Ectodermal cell (in vitro differentiated cells): ENCODE results near the gene SLC6A16.
"Not testable (repeated sequence)": the region's sequence is repeated elsewhere in the genome, so short reads cannot be mapped to it uniquely, and the experiment has no call there.

Source experiments
- H3K27ac ChIP-seq: 2 replicates; pipeline ENCODE4 v1.7.0; 2013; ENCODE audit warnings: mild to moderate bottlenecking, low read depth, low read length; ENCODE audit not compliant: insufficient read depth, poor library complexity, severe bottlenecking
- H3K27me3 ChIP-seq: 2 replicates; pipeline ENCODE4 v1.7.0; 2013; ENCODE audit warnings: mild to moderate bottlenecking, low read length; ENCODE audit not compliant: insufficient read depth, control insufficient read depth, poor library complexity, severe bottlenecking
- H3K36me3 ChIP-seq: one replicate; pipeline ENCODE4 v1.7.0; 2013; ENCODE audit warnings: low read length; ENCODE audit not compliant: control insufficient read depth, insufficient read depth
- H3K4me1 ChIP-seq: one replicate; pipeline ENCODE4 v1.7.0; 2013; ENCODE audit warnings: low read length; ENCODE audit not compliant: control insufficient read depth, insufficient read depth
- H3K4me3 ChIP-seq: 2 replicates; pipeline ENCODE4 v1.7.0; 2013; ENCODE audit warnings: low read depth, low read length, control low read depth; ENCODE audit not compliant: insufficient read depth
- H3K9me3 ChIP-seq: 2 replicates; pipeline ENCODE4 v1.7.0; 2013; ENCODE audit warnings: mild to moderate bottlenecking, low read length, moderate library complexity; ENCODE audit not compliant: control insufficient read depth
- WGBS, 2 experiments: methylation state at CpG; one replicate each; pipeline ENCODE4 v1.1.7; 2013; ENCODE audit warnings: missing lambda C conversion rate in 2 of 2; 5-methylcytosine and 5-hydroxymethylcytosine counted together

SLC6A16 gene

GRCh38 chr19:49337267-49338022, 12.5 kb upstream of the SLC6A16 start:
- peaks cover 11% of the 10 kb centered on the region for H3K27me3 ChIP-seq
- 47 to 51% methylated on average over 19 of the region's 19 CpGs for WGBS, 2 experiments
- H3K4me3 ChIP-seq: no peak overlapping the region
- H3K36me3 ChIP-seq: peaks cover 17% of the 10 kb centered on the region
- no peak overlapping the region for H3K27ac ChIP-seq
- no peaks in the 10 kb centered on the region for H3K9me3 ChIP-seq
- peaks cover 13% of the 10 kb centered on the region for H3K4me1 ChIP-seq

GRCh38 chr19:49336482-49337266, 11.7 kb upstream of the SLC6A16 start:
- 94 to 95% methylated on average over 10 of the region's 10 CpGs for WGBS, 2 experiments
- Histone ChIP-seq H3K27ac (no peak overlapping the region), H3K4me1 (peaks cover 13% of the 10 kb centered on the region), H3K27me3 (peaks cover 11% of the 10 kb centered on the region), H3K36me3 (peaks cover 11% of the 10 kb centered on the region), H3K4me3 (no peak overlapping the region), H3K9me3 (no peaks in the 10 kb centered on the region)

- 95% methylated on average over 13 of the region's 14 CpGs for WGBS, 2 experiments
- Histone ChIP-seq H3K4me3 (no peak overlapping the region), H3K27ac (no peak overlapping the region), H3K9me3 (no peaks in the 10 kb centered on the region), H3K27me3 (peaks cover 11% of the 10 kb centered on the region), H3K36me3 (peaks cover 5% of the 10 kb centered on the region), H3K4me1 (peaks cover 13% of the 10 kb centered on the region)
Observed at GRCh38 chr19:49335784-49336481, 10.9 kb upstream of the SLC6A16 start.

- 90 to 91% methylated on average over 13 of the region's 13 CpGs for WGBS, 2 experiments
- peaks cover 7% of the 10 kb centered on the region for H3K36me3 ChIP-seq
- no peaks in the 10 kb centered on the region for H3K9me3 ChIP-seq
- H3K27me3 ChIP-seq: peaks cover 11% of the 10 kb centered on the region
- H3K4me3 ChIP-seq: no peak within 1 kb of the TSS
- H3K27ac ChIP-seq: no peak within 1 kb of the TSS
- peaks cover 13% of the 10 kb centered on the region for H3K4me1 ChIP-seq
Observed at GRCh38 chr19:49335071-49335783, 10.2 kb upstream of the SLC6A16 start, which contains the start of gene CD37. TSS of gene CD37 (plus strand) at chr19:49335406. CDS start at chr19:49335541, 135 bp downstream.

GRCh38 chr19:49333811-49334288, 8.9 kb upstream of the SLC6A16 start:
- 78 to 85% methylated on average over 8 of the region's 8 CpGs for whole genome bisulfite sequencing, 2 experiments
- Histone ChIP-seq H3K4me3 (no peak overlapping the region), H3K4me1 (peaks cover 13% of the 10 kb centered on the region), H3K27me3 (peaks cover 11% of the 10 kb centered on the region), H3K36me3 (peaks cover 9% of the 10 kb centered on the region), H3K27ac (no peak overlapping the region), H3K9me3 (no peaks in the 10 kb centered on the region)

- 85 to 92% methylated on average over 3 of the region's 3 CpGs for WGBS, 2 experiments
- H3K4me1 ChIP-seq: peaks cover 11% of the 10 kb centered on the region
Observed at GRCh38 chr19:49333418-49333805, 8.4 kb upstream of the SLC6A16 start.

GRCh38 chr19:49332691-49333417, 7.9 kb upstream of the SLC6A16 start:
- not testable (repeated sequence) for H3K4me3 ChIP-seq, H3K27me3 ChIP-seq, H3K9me3 ChIP-seq, H3K27ac ChIP-seq, H3K4me1 ChIP-seq, H3K36me3 ChIP-seq
- 95 to 96% methylated on average over 12 to 13 of the region's 13 CpGs for WGBS, 2 experiments

More at GRCh38 chr19:49333418-49333805, 8.4 kb upstream of the SLC6A16 start:
- Histone ChIP-seq H3K27ac (no peak overlapping the region), H3K27me3 (peaks cover 9% of the 10 kb centered on the region), H3K36me3 (peaks cover 9% of the 10 kb centered on the region), H3K4me3 (no peak overlapping the region), H3K9me3 (no peaks in the 10 kb centered on the region)

- Histone ChIP-seq H3K9me3 (no peaks in the 10 kb centered on the region), H3K36me3 (peaks cover 9% of the 10 kb centered on the region), H3K27ac (no peak overlapping the region), H3K4me1 (no peaks in the 10 kb centered on the region), H3K4me3 (no peak overlapping the region), H3K27me3 (no peaks in the 10 kb centered on the region)
- 79 to 83% methylated on average over 2 of the region's 2 CpGs for WGBS, 2 experiments
Observed at GRCh38 chr19:49331616-49332055, 6.6 kb upstream of the SLC6A16 start.

GRCh38 chr19:49331187-49331586, 6.2 kb upstream of the SLC6A16 start:
- H3K27ac ChIP-seq, H3K4me1 ChIP-seq, H3K4me3 ChIP-seq, H3K9me3 ChIP-seq, H3K36me3 ChIP-seq, H3K27me3 ChIP-seq: not testable (repeated sequence)
- WGBS, 2 experiments: 88 to 90% methylated on average over 3 to 4 of the region's 4 CpGs
